GM23338 (cell line): Measurements from ENCODE around the gene MYBL2. TPM values are rescaled to one million over a fixed set of nuclear protein-coding genes. Genes with fewer than 3 reads are reported as not detected.

Experiments
- ATAC-seq: fragments of 200-7000 bp; cut with Tn5 transposase; 3 replicates; pipeline ENCODE4 v1.9.1; 2020
- DNase-seq: peaks from one replicate; pipeline ENCODE4 v3.0.0-alpha.2; 2015; ENCODE audit warnings: low spot score
- H2AFZ ChIP-seq: fragments of 200-600 bp; sonication (generic); 2 replicates; pipeline ENCODE4 v1.8.0; 2016; ENCODE audit warnings: antibody characterized with exemption, mild to moderate bottlenecking, moderate library complexity
- H3F3A ChIP-seq: fragments of 200-600 bp; sonication (generic); replicated peaks from 2 replicates; pipeline ENCODE4 v1.8.0; 2017; ENCODE audit warnings: antibody characterized with exemption, mixed run types, low read depth
- H3K27ac ChIP-seq: fragments of 200-600 bp; sonication (generic); 2 replicates; pipeline ENCODE4 v1.6.1; 2016; ENCODE audit warnings: low read depth
- H3K27me3 ChIP-seq: fragments of 200-600 bp; sonication (generic); 2 replicates; pipeline ENCODE4 v1.8.0; 2016; ENCODE audit warnings: mild to moderate bottlenecking, mixed run types, moderate library complexity; ENCODE audit not compliant: insufficient read depth
- H3K36me3 ChIP-seq: fragments of 200-600 bp; sonication (generic); 2 replicates; pipeline ENCODE4 v1.8.0; 2016; ENCODE audit warnings: mild to moderate bottlenecking; ENCODE audit not compliant: insufficient read depth
- H3K4me1 ChIP-seq: fragments of 200-600 bp; sonication (generic); 2 replicates; pipeline ENCODE4 v1.8.0; 2016; ENCODE audit warnings: mild to moderate bottlenecking, moderate library complexity; ENCODE audit not compliant: insufficient read depth
- H3K4me2 ChIP-seq: fragments of 200-600 bp; sonication (generic); 2 replicates; pipeline ENCODE4 v1.7.1; 2017; ENCODE audit warnings: mixed run types
- H3K4me3 ChIP-seq: fragments of 200-600 bp; sonication (generic); 2 replicates; pipeline ENCODE4 v1.6.1; 2016; ENCODE audit warnings: mixed run types
- H3K79me2 ChIP-seq: fragments of 200-600 bp; sonication (generic); replicated peaks from 2 replicates; pipeline ENCODE4 v1.8.0; 2017; ENCODE audit warnings: mild to moderate bottlenecking; ENCODE audit not compliant: insufficient read depth
- H3K9me2 ChIP-seq: fragments of 200-600 bp; sonication (generic); 2 replicates; pipeline ENCODE4 v1.8.0; 2017; ENCODE audit not compliant: insufficient read depth
- H4K20me1 ChIP-seq: fragments of 200-600 bp; sonication (generic); replicated peaks from 2 replicates; pipeline ENCODE4 v1.8.0; 2017; ENCODE audit warnings: mild to moderate bottlenecking; ENCODE audit not compliant: insufficient read depth
- H3K27ac Mint-ChIP-seq: 2 replicates; pipeline ENCODE4 v1.8.0; 2020; ENCODE audit warnings: inconsistent platforms, mild to moderate bottlenecking, moderate library complexity, mixed read lengths
- H3K27me3 Mint-ChIP-seq: 3 replicates; pipeline ENCODE4 v1.8.0; 2022; ENCODE audit warnings: low read depth, mild to moderate bottlenecking, moderate library complexity, mixed read lengths, inconsistent platforms; ENCODE audit not compliant: insufficient read depth, poor library complexity
- H3K36me3 Mint-ChIP-seq: 3 replicates; pipeline ENCODE4 v1.8.0; 2021; ENCODE audit warnings: low read depth, mild to moderate bottlenecking, inconsistent platforms, moderate library complexity, mixed read lengths
- H3K4me1 Mint-ChIP-seq: 3 replicates; pipeline ENCODE4 v1.8.0; 2020; ENCODE audit warnings: mild to moderate bottlenecking, inconsistent platforms, mixed read lengths
- H3K4me3 Mint-ChIP-seq: 3 replicates; pipeline ENCODE4 v1.8.0; 2021; ENCODE audit warnings: moderate library complexity, mild to moderate bottlenecking, inconsistent platforms, mixed read lengths
- H3K9me3 Mint-ChIP-seq: 3 replicates; pipeline ENCODE4 v1.8.0; 2020; ENCODE audit warnings: moderate library complexity, mild to moderate bottlenecking, inconsistent platforms, mixed read lengths
- CREB1 ChIP-seq: fragments of 250-450 bp; sonication (Bioruptor Pico); IDR thresholded peaks from 2 replicates; pipeline ENCODE4 v1.5.0; 2020; ENCODE audit warnings: low read depth, mild to moderate bottlenecking, moderate library complexity
- ETS1 ChIP-seq: IDR thresholded peaks from 2 replicates; pipeline ENCODE4 v1.6.1; 2016; ENCODE audit warnings: antibody characterized with exemption
- polyA plus RNA-seq: library from polyadenylated mRNA; unstranded; fragments of >200 nt; fragmentation: Nextera tagmentation; extraction: Ambion mirVana; gene quantifications from 2 replicates; pipeline ENCODE4 v1.2.1, GENCODE V29; 2016
- total RNA-seq: library from RNA; depleted of rRNA; stranded (reverse); fragments of >200 nt; shearing (Covaris generic); gene quantifications from 2 replicates; pipeline ENCODE4 v1.2.3, GENCODE V29; 2014
- TF ChIP-seq, protein P1 (sequence below): IDR thresholded peaks from one replicate; pipeline ENCODE4 v1.6.1; 2018; ENCODE audit warnings: antibody characterized with exemption; ENCODE audit not compliant: unreplicated experiment

Gene MYBL2
- total and polyA plus RNA-seq, 2 experiments from 2014 or later, result 72.3 to 131 TPM

- Histone ChIP-seq H3K36me3 (no peaks in the 10 kb centered on the region), H3K27me3 (peaks cover 11% of the 10 kb centered on the region), H3K9me2 (no peaks in the 10 kb centered on the region), H3K79me2 (peaks cover 34% of the 10 kb centered on the region), H3K4me3 (no peak overlapping the region), H2AFZ (peak overlapping the region; percentile 43; the same call in 1 of the 2 replicates), H3K27ac (no peak overlapping the region), H3K4me1 (no peaks in the 10 kb centered on the region), H3K4me2 (no peak overlapping the region), H4K20me1 (peaks cover 4% of the 10 kb centered on the region; the same call in 1 of the 2 replicates), H3F3A (no peaks in the 10 kb centered on the region)
- H3K9me3 Mint-ChIP-seq, result no peaks in the 10 kb centered on the region
- peaks cover 6% of the 10 kb centered on the region; the same call in 2 of the 3 replicates for H3K4me1 Mint-ChIP-seq
- DNase-seq, result no peak
- peaks cover 21% of the 10 kb centered on the region for H3K27me3 Mint-ChIP-seq
- no peak overlapping the region for H3K27ac Mint-ChIP-seq
- no peak for TF ChIP-seq ETS1
- H3K4me3 Mint-ChIP-seq, result peak overlapping the region; percentile 33; the same call in 2 of the 3 replicates
- H3K36me3 Mint-ChIP-seq, result peaks cover 14% of the 10 kb centered on the region
- ATAC-seq, result no peak
Measured at GRCh38 chr20:43665466-43666176, 1.3 kb upstream of the MYBL2 start.

DNA sequence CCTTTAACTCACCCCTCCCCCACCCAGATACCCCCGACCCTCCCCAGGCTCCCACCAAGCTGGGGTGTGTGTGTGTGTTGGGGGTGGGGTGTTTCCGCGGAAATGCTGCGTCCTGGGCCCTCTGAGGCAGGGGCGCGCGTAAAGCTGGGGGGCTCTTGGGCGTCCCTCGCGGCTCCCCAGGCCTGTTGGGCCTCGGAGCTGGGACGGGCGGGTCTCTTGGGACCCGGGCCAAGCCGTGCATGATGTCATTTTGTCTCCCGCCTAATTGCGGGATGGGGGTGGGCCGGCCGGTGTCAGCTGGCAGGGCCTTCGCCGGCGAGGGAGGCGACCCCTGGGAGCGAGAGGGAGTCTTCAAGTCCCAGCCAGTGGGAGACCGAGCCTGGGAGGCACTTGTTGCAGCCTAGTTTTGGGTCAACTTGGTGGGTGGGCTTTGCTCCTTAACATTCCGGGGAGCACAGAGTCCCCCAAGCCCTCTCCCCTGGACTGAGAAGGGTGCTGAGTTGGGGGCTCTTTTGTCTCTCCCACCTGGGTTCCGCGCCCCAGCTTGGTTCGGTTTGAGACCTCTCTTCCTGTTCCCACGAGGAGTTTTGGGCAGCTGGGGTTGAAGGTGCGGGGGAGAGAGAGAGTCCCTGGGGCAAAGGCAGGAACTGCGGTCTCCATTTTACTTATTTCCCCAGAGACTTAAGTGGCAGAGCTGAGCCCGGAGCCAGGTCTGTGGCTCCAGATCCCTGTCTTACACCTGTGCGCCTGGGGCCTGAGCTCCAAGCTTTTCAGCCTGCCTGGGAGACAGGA is 623 bp downstream of the MYBL2 start:
- ATAC-seq (peak; percentile 64), DNase-seq (peak; percentile 81)
- peak overlapping the region; percentile 93 for H3K4me3 Mint-ChIP-seq
- Histone ChIP-seq H3K36me3 (no peaks in the 10 kb centered on the region; the same call in 1 of the 2 replicates), H3K4me1 (no peaks in the 10 kb centered on the region), H4K20me1 (peaks cover 9% of the 10 kb centered on the region), H3K27me3 (peaks cover 11% of the 10 kb centered on the region), H3F3A (no peaks in the 10 kb centered on the region), H3K4me2 (peak overlapping the region; percentile 96), H3K9me2 (no peaks in the 10 kb centered on the region), H3K4me3 (peak overlapping the region; percentile 91), H3K79me2 (peaks cover 49% of the 10 kb centered on the region), H3K27ac (peak overlapping the region; percentile 45; the same call in 1 of the 2 replicates), H2AFZ (0 out of 2 replicates have a peak overlapping the region, but pooled peaks have one; percentile 70)
- peak; percentile 52; the same call in 1 of the 2 replicates for TF ChIP-seq CREB1
- TF ChIP-seq, protein P1, sequence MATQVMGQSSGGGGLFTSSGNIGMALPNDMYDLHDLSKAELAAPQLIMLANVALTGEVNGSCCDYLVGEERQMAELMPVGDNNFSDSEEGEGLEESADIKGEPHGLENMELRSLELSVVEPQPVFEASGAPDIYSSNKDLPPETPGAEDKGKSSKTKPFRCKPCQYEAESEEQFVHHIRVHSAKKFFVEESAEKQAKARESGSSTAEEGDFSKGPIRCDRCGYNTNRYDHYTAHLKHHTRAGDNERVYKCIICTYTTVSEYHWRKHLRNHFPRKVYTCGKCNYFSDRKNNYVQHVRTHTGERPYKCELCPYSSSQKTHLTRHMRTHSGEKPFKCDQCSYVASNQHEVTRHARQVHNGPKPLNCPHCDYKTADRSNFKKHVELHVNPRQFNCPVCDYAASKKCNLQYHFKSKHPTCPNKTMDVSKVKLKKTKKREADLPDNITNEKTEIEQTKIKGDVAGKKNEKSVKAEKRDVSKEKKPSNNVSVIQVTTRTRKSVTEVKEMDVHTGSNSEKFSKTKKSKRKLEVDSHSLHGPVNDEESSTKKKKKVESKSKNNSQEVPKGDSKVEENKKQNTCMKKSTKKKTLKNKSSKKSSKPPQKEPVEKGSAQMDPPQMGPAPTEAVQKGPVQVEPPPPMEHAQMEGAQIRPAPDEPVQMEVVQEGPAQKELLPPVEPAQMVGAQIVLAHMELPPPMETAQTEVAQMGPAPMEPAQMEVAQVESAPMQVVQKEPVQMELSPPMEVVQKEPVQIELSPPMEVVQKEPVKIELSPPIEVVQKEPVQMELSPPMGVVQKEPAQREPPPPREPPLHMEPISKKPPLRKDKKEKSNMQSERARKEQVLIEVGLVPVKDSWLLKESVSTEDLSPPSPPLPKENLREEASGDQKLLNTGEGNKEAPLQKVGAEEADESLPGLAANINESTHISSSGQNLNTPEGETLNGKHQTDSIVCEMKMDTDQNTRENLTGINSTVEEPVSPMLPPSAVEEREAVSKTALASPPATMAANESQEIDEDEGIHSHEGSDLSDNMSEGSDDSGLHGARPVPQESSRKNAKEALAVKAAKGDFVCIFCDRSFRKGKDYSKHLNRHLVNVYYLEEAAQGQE, result no peak
- H3K36me3 Mint-ChIP-seq, result peaks cover 24% of the 10 kb centered on the region
- no peaks in the 10 kb centered on the region for H3K9me3 Mint-ChIP-seq
- peaks cover 21% of the 10 kb centered on the region for H3K27me3 Mint-ChIP-seq
- peak overlapping the region; percentile 94 for H3K27ac Mint-ChIP-seq
- H3K4me1 Mint-ChIP-seq, result peaks cover 6% of the 10 kb centered on the region; the same call in 2 of the 3 replicates
